Effector CD4-positive, alpha-beta T cell (primary cell): ENCODE data around the gene EXOC6.
"Not testable (repeated sequence)": the region's sequence is repeated elsewhere in the genome, so short reads cannot be mapped to it uniquely, and the experiment has no call there.

Experiments
- DNase-seq: peaks from one replicate; pipeline ENCODE4 v3.0.0-alpha.2; 2020

The EXOC6 gene

GRCh38 chr10:92957223-92958010 is 109.1 kb downstream of the EXOC6 start:
- no peak for DNase-seq

GRCh38 chr10:92961638-92962037 is 113.3 kb downstream of the EXOC6 start:
- no peak for DNase-seq

- no peak for DNase-seq
Observed at GRCh38 chr10:92965314-92965713, 117.0 kb downstream of the EXOC6 start.

- no peak for DNase-seq
Observed at GRCh38 chr10:92967641-92968040, 119.3 kb downstream of the EXOC6 start.

- DNase-seq, result no peak
Observed at GRCh38 chr10:92969151-92969550, 120.8 kb downstream of the EXOC6 start.

- DNase-seq, result no peak
Observed at GRCh38 chr10:92970301-92971070, 122.2 kb downstream of the EXOC6 start.

- DNase-seq, result no peak
Observed at GRCh38 chr10:92972066-92972870, 123.9 kb downstream of the EXOC6 start.

GRCh38 chr10:92972886-92973285 is 124.6 kb downstream of the EXOC6 start:
- DNase-seq, result no peak

GRCh38 chr10:92976278-92976677 is 128.0 kb downstream of the EXOC6 start:
- DNase-seq, result not testable (repeated sequence)

- no peak for DNase-seq
Observed at GRCh38 chr10:92989250-92989649, 140.9 kb downstream of the EXOC6 start.

GRCh38 chr10:92990615-92991014 is 142.3 kb downstream of the EXOC6 start:
- DNase-seq, result no peak

- DNase-seq, result no peak
Observed at GRCh38 chr10:92991513-92991912, 143.2 kb downstream of the EXOC6 start.

- no peak for DNase-seq
Observed at GRCh38 chr10:92993699-92994272, 145.5 kb downstream of the EXOC6 start.

- no peak for DNase-seq
Observed at GRCh38 chr10:92995509-92995908, 147.2 kb downstream of the EXOC6 start.

GRCh38 chr10:92997620-92998019 is 149.3 kb downstream of the EXOC6 start:
- no peak for DNase-seq

GRCh38 chr10:92999191-92999590 is 150.9 kb downstream of the EXOC6 start:
- no peak for DNase-seq

- DNase-seq, result no peak
Observed at GRCh38 chr10:93006435-93007039, 158.2 kb downstream of the EXOC6 start.

- DNase-seq, result no peak
Observed at GRCh38 chr10:93015722-93016121, 167.4 kb downstream of the EXOC6 start.

- DNase-seq, result no peak
Observed at GRCh38 chr10:93023013-93023650, 174.8 kb downstream of the EXOC6 start.

GRCh38 chr10:93026072-93026471 is 177.8 kb downstream of the EXOC6 start:
- no peak for DNase-seq

GRCh38 chr10:93027508-93027907 is 179.2 kb downstream of the EXOC6 start:
- DNase-seq, result no peak

GRCh38 chr10:93028883-93029282 is 180.6 kb downstream of the EXOC6 start:
- DNase-seq, result no peak
